ENCODE measurements around the gene ZNF407.
"Not testable (repeated sequence)": the region's sequence is repeated elsewhere in the genome, so short reads cannot be mapped to it uniquely, and the experiment has no call there.

The ZNF407 gene

DNA sequence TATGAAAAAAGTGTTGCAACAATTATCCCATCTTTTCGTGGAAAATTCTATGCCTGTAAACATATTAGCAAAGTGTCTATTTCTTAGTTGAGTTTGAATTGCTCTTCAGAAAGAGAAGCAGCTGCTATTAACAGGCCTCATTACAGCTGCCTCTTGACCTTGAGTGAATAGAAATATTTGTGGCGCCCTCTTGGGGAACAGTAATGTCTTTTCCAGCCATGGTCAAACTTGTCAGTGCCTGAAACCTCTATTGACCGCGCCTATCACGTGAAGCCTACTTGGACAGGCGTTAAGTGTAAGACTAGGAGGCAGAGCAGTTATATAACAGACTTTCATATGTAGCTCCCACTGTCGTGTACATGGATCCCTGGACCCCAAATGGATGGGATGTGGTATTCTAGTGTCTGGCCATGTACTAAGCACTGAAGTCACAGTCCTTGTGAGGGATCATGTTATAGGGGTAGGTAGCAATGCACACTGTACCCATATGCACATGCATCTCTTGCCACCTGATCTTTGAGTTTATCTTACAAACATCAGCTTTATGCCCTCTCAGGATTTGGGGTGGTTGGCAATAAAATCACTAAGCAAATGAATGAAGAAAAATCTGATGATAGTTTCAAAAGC lies 366.3 kb downstream of the ZNF407 start:
- DNase-seq: peak in 11 of 58 donors; percentile 7 to 56 (median 20)

DNA sequence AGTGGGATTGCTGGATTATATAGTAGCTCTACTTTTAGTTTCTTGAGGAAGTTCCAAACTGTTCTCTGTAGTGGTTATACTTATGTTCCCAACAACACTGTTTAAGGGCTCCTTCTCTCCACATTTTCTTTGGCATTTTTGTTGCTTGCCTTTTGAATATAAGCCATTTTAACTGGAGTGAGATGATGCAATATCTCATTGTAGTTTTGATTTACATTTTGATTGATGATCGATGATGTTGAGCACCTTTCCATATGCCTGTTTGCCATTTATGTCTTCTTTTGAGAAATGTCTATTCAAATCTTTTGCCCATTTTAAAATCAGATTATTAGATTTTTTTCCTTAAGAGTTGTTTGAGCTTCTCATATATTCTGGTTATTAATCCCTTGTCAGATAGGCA lies 368.0 kb downstream of the ZNF407 start:
- no peak for DNase-seq

DNA sequence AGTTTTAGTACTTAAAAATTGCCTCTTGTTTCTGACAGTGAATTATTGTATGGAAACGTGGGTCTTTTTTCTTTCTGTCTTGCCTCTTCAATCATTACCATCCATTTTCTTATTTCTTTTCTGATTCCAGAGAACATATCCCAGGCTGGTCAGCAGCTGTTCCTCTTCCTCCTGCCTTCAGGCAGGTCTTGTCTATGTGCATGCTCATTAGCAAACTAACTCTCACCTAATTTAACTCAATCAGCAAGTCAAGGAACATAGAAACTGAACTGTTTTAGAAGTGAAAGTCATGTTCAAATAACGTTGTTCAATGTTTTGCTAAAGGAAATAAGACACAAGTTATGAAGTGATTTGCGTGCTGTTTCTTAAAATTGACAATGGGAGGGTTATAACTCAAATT lies 369.8 kb downstream of the ZNF407 start:
- no peak for DNase-seq

DNA sequence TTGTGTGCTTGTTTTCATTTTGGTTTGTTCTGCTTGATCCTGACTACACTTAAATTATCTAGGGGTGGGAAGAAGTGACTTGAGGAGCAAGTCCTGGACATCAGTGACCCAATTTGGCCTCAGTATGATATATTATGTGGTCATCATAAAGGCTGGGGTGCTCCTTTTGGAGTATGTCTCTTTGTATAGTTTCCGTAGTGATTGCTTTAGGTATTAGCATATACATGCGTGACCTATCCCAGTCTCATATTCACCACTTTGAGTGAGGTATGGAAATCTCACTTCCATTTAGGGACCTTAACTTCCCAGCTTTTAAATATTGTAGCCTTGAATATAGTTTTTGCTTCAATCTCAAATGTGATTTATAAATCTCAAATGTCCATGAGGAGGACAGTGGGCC lies 370.3 kb downstream of the ZNF407 start:
- no peak for DNase-seq

DNA sequence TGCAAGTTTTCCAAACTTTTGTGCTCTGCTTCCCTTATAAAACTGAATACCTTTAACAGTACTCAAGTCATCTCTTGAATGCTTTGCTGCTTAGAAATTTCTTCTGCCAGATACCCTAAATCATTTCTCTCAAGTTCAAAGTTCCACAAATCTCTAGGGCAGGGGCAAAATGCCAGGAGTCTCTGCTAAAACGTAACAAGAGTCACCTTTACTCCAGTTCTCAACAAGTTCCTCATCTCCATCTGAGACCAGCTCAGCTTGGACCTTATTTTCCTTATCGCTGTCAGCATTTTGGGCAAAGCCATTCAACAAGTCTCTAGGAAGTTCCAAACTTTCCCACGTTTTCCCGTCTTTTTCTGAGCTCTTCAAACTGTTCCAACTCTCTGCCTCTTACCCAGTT lies 373.7 kb downstream of the ZNF407 start:
- DNase-seq: not testable (repeated sequence)

DNA sequence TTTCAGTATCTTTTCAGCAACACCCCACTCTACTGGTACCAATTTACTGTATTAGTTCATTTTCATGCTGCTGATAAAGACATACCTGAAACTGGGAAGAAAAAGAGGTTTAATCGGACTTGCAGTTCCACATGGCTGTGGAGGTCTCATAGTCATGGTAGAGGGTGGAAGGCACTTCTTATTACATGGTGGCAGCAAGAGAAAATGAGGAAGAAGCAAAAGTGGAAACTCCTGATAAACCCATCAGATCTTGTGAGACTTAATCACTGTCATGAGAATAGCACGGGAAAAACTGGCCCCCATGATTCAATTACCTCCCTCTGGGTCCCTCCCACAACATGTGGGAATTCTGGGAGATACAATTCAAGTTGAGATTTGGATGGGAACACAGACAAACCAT lies 374.1 kb downstream of the ZNF407 start:
- DNase-seq: not testable (repeated sequence)

DNA sequence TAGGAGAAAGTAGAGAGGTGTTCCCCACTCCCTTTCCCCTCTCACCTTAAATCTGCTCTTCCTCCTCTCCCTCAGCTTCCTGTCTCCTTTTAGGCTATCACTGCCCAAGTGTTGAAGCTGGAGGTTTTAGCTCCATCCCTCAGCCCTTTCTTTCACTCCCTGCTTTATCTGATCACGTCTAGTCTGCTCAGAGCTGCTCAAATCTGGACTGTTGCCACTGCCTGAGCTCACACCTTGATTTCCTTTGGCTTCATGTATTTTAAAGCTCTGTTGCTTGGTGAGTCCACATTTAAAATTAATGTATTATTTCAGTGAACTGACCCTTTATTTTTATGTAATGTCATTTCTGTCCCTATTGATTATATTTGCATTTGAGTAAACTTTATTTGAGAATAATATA lies 374.7 kb downstream of the ZNF407 start:
- no peak for DNase-seq

DNA sequence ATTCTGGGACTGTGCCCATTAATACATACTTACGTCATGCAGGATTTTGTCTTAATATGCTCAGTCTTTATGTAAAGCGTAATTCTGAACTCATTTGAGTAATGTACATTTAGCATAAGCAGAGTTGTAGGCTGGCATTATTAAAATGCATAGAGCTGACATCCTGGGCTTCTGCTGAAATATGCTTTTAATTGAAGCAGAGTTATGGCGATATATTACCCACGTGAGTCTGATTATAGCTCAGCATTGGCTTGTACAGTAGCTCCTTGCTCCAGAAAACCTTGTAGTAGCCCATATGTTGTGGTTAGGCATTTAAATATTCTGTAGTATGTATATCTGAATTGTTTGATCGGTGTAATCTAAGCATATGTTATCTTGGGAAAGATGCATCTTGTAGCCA lies 377.3 kb downstream of the ZNF407 start:
- no peak for DNase-seq

DNA sequence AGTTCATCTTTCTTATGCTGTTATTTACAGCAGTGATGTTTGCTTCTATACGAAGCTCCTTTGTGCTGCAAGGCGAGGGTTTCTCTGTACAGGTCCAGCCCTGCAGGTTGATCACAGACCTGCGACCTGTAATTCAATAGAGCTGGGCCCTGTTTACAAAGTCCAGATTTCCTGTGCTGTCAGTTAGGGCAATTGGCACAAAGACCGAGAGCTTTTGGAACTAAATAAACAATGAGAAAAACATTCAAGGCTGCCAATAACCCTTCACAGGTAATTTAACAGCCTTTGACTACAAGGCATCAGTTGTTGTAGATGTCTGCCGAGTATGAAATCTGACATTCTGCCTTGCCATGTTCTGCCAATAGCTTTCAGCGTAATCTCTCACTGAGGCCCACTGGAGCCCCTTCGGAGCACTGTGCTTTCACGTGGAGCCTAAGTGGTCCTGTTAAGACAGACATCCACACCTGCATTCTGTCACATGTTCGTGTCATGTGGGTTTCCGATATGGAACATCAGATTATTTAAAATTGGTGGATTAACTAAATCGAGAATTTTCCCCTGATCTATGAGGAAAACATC lies 378.8 kb downstream of the ZNF407 start:
- DNase-seq: no peak

DNA sequence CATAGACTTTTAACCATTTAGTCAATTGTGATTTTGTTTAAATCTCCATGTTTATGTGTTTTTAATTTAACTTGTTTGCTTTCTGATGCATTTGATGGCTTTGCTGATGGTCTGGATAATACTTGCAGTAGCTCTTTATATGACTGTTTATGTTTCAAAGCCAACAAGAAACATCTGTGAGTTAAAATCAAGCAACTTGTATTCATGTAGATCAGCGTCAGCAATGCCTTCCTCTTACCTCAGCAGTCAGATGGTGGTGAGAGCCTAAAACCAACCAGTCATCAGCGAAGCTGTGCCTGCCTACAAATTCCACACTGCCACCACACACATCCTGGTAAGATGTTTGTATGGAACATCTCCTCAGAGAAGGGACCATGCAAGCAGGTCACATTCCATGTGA lies 379.4 kb downstream of the ZNF407 start:
- DNase-seq: no peak

DNA sequence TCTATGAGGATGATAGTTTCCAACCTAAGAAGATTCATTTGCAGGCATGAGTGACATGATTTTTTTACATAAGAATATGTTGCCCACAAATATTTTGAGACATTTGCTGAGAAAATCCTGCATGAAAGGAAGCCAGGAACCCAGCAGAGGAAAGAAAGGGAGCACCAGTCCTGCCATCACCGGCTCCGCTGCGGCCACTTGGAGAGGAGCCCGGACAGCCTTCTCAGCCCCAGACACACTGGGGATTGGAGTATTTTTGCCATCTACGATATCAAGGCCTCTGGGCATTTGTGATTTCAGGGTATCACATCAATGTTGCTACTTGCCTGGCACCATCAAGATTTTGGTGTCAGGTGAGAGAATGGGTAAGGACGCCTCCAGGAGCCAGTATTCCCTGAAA lies 383.0 kb downstream of the ZNF407 start:
- peak in 19 of 58 donors; percentile 2 to 46 (median 19) for DNase-seq

DNA sequence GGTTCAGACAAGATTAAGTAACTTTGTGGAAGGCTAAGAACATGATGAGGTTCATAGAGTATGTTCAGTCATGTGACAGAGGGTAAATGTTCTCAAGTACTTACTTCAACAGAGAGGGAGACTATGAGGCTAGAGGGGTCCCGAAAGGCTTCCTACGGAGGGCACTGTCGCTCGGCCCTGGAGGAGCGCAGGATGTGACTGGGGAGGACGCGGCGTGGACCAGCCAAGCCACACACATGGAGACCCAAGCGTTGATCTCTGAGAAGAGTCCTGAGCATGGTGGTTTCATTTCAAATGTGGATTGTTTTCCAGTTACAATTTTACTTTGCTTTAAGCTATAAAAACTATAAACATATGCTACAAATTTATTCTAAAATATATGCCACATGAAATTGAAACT lies 383.8 kb downstream of the ZNF407 start:
- no peak for DNase-seq

DNA sequence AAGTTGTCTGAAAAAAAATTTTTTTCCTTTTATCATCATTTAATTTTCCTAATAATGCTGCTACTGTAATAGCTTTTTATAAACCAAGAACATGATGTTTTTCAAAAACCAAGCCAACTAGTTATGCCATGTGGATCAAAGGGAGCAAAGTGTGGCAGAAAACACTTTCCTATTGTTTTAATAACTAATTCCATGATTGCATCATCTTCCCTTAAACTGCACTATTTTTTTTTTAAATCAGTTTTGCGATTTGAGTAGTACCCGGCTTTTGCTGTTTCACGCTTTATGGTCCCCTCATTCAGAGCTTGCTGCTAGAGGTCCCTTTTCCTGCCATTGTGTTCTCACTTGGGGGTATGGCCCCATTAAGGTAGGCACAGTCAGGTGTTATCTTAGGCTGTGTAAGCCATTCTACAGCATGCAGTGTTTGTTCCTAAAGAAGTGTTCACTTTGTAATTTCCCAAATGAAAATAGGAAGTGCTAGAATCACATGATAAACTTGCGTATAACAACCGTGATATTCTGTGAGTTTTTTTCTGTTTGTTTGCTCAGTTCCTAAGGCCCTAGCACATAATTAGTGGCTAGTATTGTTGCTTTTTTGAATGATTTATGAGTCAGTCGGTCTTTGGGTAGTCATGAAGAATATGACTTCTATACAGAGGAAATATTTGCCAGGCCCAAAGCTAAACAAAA lies 385.4 kb downstream of the ZNF407 start:
- DNase-seq: no peak

DNA sequence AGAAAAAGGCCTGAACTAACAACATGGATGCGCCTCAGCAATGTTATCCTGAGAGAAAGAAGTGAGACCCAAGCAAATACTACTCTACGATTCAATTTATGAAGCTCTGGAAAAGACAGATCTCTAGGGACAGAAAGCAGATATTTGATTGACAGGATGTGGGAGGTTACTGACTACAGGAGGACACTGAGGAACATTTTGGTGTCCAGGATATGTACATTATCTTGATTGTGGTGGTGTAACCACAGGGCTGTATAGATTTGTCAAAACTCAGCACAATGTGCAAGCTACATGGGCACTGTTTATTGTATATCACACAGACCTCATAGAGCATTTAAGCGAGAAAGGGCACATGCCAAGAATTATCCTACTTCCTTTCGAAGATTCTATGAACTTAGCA lies 391.5 kb downstream of the ZNF407 start:
- DNase-seq: no peak

DNA sequence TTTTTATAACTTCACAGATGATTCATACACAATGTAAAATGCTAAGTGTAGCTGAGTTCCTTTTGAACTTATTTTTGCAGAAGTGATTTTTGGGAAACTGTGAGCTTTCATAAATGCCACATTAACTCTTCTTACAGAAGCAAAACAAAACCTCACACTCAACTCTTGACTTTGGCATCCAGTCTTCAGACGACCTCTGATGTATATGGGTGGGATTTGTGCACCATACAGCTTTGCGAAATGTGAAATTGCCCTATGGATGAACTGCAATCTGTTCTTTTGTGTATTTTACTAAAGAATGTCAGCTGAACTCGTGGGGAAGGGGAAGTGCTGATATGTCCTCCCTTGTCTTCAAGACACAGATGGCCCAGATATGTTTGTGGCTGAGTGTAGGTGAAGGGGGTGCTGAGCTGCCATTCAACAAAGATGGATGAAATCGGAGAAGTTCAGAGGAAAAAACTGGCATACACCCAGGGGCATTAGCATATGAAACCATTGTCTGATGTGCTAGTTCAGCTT lies 393.0 kb downstream of the ZNF407 start:
- DNase-seq: no peak

DNA sequence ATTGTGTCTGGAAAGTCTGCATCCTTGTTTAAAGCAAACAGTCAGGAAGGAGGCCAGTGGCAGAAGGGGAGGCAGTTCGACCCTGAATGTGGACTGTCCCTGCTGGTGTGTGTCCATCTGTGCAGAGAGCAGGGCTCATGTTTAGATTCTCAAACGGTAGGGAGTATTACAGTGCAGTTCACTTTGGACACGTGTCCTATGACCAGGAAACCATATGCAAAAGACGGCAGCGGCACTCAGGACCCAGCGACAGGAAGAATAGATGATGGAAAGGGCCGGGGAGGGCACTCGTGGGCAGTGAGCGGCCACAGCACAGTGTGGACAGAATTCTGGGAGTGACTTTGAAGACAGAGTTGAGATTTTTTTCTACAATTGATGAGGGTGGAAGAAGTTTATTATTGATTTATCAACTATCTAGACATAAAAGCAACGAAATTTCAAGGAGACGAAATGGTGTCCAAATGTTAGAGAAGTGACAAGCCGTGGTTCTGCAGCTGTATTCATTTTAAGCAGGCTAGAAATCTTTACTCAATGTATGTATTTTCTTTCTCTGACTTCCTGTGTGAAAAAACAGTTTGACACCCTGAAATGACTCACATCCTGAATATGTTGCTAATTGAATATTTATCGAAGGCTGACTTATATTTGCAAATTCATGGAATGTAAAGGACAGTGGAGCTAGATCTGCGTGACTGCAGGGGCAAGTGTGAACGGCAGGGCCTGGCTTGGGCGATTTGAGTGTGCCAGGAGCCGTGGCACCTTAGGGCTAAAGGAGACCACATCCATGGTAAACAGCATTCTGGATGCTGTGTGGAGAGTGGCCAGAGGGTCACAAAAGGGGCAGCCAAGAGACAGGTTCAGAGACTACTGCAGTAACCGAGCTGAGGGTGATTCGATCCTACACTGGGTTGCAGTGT lies 397.1 kb downstream of the ZNF407 start:
- no peak for DNase-seq

DNA sequence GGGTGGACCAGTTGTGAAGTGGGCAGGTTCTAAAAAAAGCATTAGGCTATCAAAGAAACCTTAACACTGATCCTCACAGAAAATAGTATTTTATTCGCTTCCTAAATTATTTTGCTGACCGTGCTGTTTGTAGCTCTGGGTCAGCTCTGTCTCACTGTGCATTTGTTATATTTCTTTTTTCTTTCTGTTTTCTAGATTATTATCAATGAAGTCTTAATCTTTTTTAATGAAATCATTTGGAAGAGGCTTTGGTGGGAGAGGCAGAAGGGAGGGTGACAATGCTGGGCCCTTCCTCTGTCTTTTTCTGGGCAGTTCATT lies 397.7 kb downstream of the ZNF407 start:
- DNase-seq: no peak

DNA sequence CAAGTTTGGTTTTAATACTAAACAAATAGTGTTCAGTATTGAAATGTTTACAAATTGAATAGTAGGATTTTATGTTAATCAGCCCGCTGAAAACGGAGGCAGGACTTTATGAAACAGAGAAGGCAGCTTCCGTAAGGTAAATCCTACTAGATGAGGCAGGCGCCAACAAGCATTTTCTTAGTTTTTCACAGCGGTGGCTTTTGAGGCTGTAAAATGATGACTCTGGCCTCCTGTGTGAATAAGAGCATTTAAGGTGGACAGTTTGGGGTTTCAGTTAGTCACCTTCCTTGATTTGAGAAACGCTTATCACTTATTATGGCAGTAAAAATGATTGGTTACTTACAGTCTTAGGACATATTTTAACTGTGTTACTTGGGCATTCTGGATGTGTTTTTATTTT lies 398.4 kb downstream of the ZNF407 start:
- no peak for DNase-seq

DNA sequence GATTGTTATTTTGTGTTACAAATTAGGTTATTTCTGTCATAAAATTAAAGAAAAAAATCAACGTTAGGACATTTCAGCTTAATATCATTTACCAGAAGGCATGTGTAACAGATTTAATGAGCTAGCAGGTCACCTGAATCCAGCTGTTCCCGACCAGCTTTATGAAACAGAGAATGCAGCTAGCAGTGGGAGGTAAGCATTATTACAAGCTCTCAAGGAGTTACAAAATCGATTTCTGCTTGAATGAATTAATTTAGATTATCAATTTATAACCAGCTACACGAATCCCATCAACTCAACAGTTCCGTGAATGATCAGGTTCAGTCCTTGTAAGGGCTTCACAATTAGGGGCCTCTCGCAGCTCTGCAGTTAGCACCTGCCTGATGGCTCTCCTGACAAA lies 399.3 kb downstream of the ZNF407 start:
- no peak for DNase-seq

DNA sequence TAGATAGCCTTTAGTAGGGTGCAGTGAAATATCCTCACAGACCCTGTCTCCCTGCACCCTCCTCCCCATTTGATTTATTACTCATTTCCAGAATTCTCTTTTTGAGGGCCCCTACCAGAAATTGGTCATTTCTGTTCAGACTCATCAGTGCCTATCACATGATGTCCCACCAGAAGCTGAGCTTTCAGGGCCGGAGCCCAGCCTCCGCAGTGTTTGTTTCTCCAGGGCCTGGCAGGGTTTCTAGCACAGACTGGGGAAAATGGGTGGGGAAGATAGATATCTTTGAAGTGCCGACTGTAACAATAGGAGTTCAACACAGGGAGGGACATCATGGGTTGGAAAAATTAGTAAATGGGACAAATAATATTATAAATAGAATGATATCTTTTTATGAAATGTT lies 403.2 kb downstream of the ZNF407 start:
- DNase-seq: no peak

DNA sequence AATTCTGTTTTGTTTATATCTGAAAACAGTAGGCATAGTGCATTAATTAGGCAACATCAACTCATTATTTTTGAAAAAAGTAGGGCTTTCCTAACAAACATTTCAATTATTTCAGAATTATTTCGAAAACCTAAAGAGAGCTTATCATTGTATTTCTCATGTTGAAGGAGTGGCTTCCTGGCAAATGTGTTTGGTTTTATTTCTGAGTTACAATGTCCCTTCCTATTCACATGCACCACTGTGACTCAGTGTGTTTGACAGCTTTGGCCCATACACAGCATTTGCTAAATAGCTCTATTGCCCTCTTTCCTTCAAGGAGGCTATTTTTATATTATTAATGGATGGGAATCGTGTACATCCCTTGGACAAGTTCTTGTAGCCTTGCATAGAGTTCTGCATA lies 405.4 kb downstream of the ZNF407 start:
- DNase-seq: no peak

All from anterior cingulate cortex (tissue), 58 donors.